Vagina (tissue), 2 donors: ENCODE results near the gene ZNF189.

ENCODE experiments used
- CTCF ChIP-seq, 3 experiments: fragments of 450-650 bp in 2 of 3; fragments of 200-600 bp in 1 of 3; sonication (generic) in 1 of 3; IDR thresholded peaks; one replicate each; pipeline ENCODE4 v1.5.1; 2017 to 2019; ENCODE audit warnings: antibody characterized with exemption in 3 of 3, mild to moderate bottlenecking in 2 of 3, moderate library complexity in 2 of 3
- POLR2A ChIP-seq, 2 donors: fragments of 450-650 bp; IDR thresholded peaks; one replicate each; pipeline ENCODE4 v1.6.1; 2017; ENCODE audit warnings: antibody characterized with exemption in 2 of 2, mild to moderate bottlenecking in 2 of 2, moderate library complexity in 2 of 2

GRCh38 chr9:101417389-101417788 lies 18.7 kb downstream of the ZNF189 start:
- TF ChIP-seq CTCF (IDR thresholded peaks at IDR 0.05) (no peak), POLR2A (IDR thresholded peaks at IDR 0.05) (no peak)
